PC-9 (cell line): ENCODE results near the gene SV2C. TPM values are rescaled to one million over a fixed set of nuclear protein-coding genes. Genes with fewer than 3 reads are reported as not detected.
"Not testable (repeated sequence)": the region's sequence is repeated elsewhere in the genome, so short reads cannot be mapped to it uniquely, and the experiment has no call there.

ENCODE experiments used
- BruUV-seq: library from RNA; stranded (reverse); fragments of 400-500 nt; replicated peaks from 2 replicates; lab custom pipeline; 2021; lab: Mats Ljungman, UMichigan
- CTCF ChIA-PET: fragments of 300-600 bp; sonication (Branson Sonifier 250); formaldehyde crosslinking; loops from one replicate; lab custom pipeline; 2022; ENCODE audit warnings: antibody characterized with exemption; lab: Charles Lee
- POLR2A ChIA-PET: fragments of 300-600 bp; sonication (Branson Sonifier 250); formaldehyde crosslinking; loops from one replicate; lab custom pipeline; 2022; ENCODE audit warnings: antibody characterized with exemption; ENCODE audit not compliant: unreplicated experiment; lab: Charles Lee
- DNase-seq, 2 experiments: peaks; one replicate each; pipeline versions ENCODE4 v3.0.0 to v3.0.0-alpha.2; 2015 to 2022; ENCODE audit warnings: mixed read lengths in 1 of 2
- H2AFZ ChIP-seq: fragments of 200-600 bp; sonication (generic); 2 replicates; pipeline ENCODE4 v1.8.1; 2017; ENCODE audit warnings: antibody characterized with exemption
- H3F3A ChIP-seq: fragments of 200-600 bp; sonication (generic); 2 replicates; pipeline ENCODE4 v1.8.1; 2017; ENCODE audit warnings: antibody characterized with exemption, mild to moderate bottlenecking, low read depth; ENCODE audit not compliant: insufficient read depth
- H3K27ac ChIP-seq: fragments of 200-600 bp; sonication (generic); 2 replicates; pipeline ENCODE4 v1.6.1; 2016; ENCODE audit warnings: mixed run types
- H3K27me3 ChIP-seq: fragments of 200-600 bp; sonication (generic); 2 replicates; pipeline ENCODE4 v1.6.1; 2016; ENCODE audit warnings: low read depth, mixed run types; ENCODE audit not compliant: insufficient read depth
- H3K36me3 ChIP-seq: fragments of 200-600 bp; sonication (generic); 2 replicates; pipeline ENCODE4 v1.6.1; 2016; ENCODE audit warnings: low read depth, mixed run types
- H3K4me1 ChIP-seq: fragments of 200-600 bp; sonication (generic); replicated peaks from 2 replicates; pipeline ENCODE4 v1.6.1; 2016; ENCODE audit warnings: mixed run types; ENCODE audit not compliant: insufficient read depth
- H3K4me2 ChIP-seq: fragments of 200-600 bp; sonication (generic); 2 replicates; pipeline ENCODE4 v1.6.1; 2017; ENCODE audit warnings: mixed run types
- H3K4me3 ChIP-seq: fragments of 200-600 bp; sonication (generic); 2 replicates; pipeline ENCODE4 v1.6.1; 2016; ENCODE audit warnings: mixed run types
- H3K79me2 ChIP-seq: fragments of 200-600 bp; sonication (generic); 2 replicates; pipeline ENCODE4 v1.6.1; 2017; ENCODE audit warnings: low read depth, mixed run types
- H3K9me2 ChIP-seq: fragments of 200-600 bp; sonication (generic); 2 replicates; pipeline ENCODE4 v1.8.1; 2017; ENCODE audit warnings: mild to moderate bottlenecking; ENCODE audit not compliant: insufficient read depth
- H3K9me3 ChIP-seq: fragments of 200-600 bp; sonication (generic); 2 replicates; pipeline ENCODE4 v1.8.1; 2016; ENCODE audit warnings: low read depth; ENCODE audit not compliant: insufficient read depth
- H4K20me1 ChIP-seq: fragments of 200-600 bp; sonication (generic); 2 replicates; pipeline ENCODE4 v1.8.1; 2017; ENCODE audit not compliant: insufficient read depth
- CTCF ChIP-seq: fragments of 200-600 bp; sonication (generic); conservative IDR thresholded peaks from 2 replicates; pipeline ENCODE4 v1.6.1; 2017; ENCODE audit warnings: mixed run types, antibody characterized with exemption, mild to moderate bottlenecking, moderate library complexity
- EZH2 ChIP-seq: fragments of 200-600 bp; sonication (generic); IDR thresholded peaks from 2 replicates; pipeline ENCODE4 v1.8.0; 2017; ENCODE audit warnings: antibody characterized with exemption, low read depth
- intact Hi-C: fragments of 100-400 bp; cut with micrococcal nuclease; formaldehyde crosslinking; loops from one replicate; pipeline ENCODE4 v1.10.0; 2022; ENCODE audit not compliant: unreplicated experiment
- total RNA-seq: library from RNA; stranded (reverse); gene quantifications from 2 replicates; pipeline ENCODE4 v1.2.3, GENCODE V29; 2021

Gene SV2C
- total RNA-seq, 1 experiment from 2014 or later: not detected

- H3K27ac ChIP-seq: no peak overlapping the region
- H3F3A ChIP-seq: no peaks in the 10 kb centered on the region
- no peaks in the 10 kb centered on the region for H3K9me3 ChIP-seq
- no peaks in the 10 kb centered on the region for H3K36me3 ChIP-seq
- intact Hi-C loops: no loop called here
- no peaks in the 10 kb centered on the region for H3K9me2 ChIP-seq
- DNase-seq: no peak
- H3K27me3 ChIP-seq: peaks cover 26% of the 10 kb centered on the region; the same call in 1 of the 2 replicates
- ChIA-PET POLR2A (no interaction called here), CTCF (interaction anchor here (0.5 kb wide), 1 partner anchor 120 kb away, joined by 7 read pairs; no protein-coding TSS in a partner anchor)
- no peaks in the 10 kb centered on the region for H4K20me1 ChIP-seq
- no TSS peak for BruUV-seq
- no peak overlapping the region for H3K4me3 ChIP-seq
- no peaks in the 10 kb centered on the region for H3K4me1 ChIP-seq
- TF ChIP-seq CTCF: no peak
- TF ChIP-seq EZH2: no peak
- no peak overlapping the region for H2AFZ ChIP-seq
- H3K4me2 ChIP-seq: no peak overlapping the region
- no peaks in the 10 kb centered on the region for H3K79me2 ChIP-seq
Observed at GRCh38 chr5:76236684-76237083, 153.5 kb downstream of the SV2C start.

- CTCF ChIA-PET: no interaction called here
- Histone ChIP-seq H3F3A (no peaks in the 10 kb centered on the region), H3K36me3 (no peaks in the 10 kb centered on the region), H3K27ac (no peak overlapping the region), H3K4me1 (no peaks in the 10 kb centered on the region), H3K4me3 (no peak overlapping the region), H3K79me2 (no peaks in the 10 kb centered on the region), H3K4me2 (no peak overlapping the region), H3K9me2 (no peaks in the 10 kb centered on the region), H2AFZ (no peak overlapping the region), H3K9me3 (no peaks in the 10 kb centered on the region), H3K27me3 (peaks cover 38% of the 10 kb centered on the region; the same call in 1 of the 2 replicates), H4K20me1 (no peaks in the 10 kb centered on the region)
- no TSS peak for BruUV-seq
- intact Hi-C loops: no loop called here
- TF ChIP-seq CTCF: no peak
- no peak for TF ChIP-seq EZH2
- POLR2A ChIA-PET: no interaction called here
- DNase-seq: no peak
Observed at GRCh38 chr5:76240336-76240735, 157.2 kb downstream of the SV2C start.

GRCh38 chr5:76242155-76242554 lies 159.0 kb downstream of the SV2C start:
- H3K4me1 ChIP-seq, H3K36me3 ChIP-seq, H3K27ac ChIP-seq, DNase-seq, POLR2A ChIA-PET, H3K4me3 ChIP-seq, H3K79me2 ChIP-seq, H3F3A ChIP-seq, H3K4me2 ChIP-seq, BruUV-seq, H3K9me2 ChIP-seq, intact Hi-C loops, H4K20me1 ChIP-seq, CTCF ChIA-PET, H3K9me3 ChIP-seq, H2AFZ ChIP-seq: not testable (repeated sequence)
- H3K27me3 ChIP-seq: peaks cover 37% of the 10 kb centered on the region; the same call in 1 of the 2 replicates

- H3K4me3 ChIP-seq: no peak overlapping the region
- H3K4me2 ChIP-seq: no peak overlapping the region
- no peak overlapping the region for H3K27ac ChIP-seq
- no peaks in the 10 kb centered on the region for H3K79me2 ChIP-seq
- no peaks in the 10 kb centered on the region for H3F3A ChIP-seq
- BruUV-seq: no TSS peak
- H4K20me1 ChIP-seq: no peaks in the 10 kb centered on the region
- H3K27me3 ChIP-seq: peaks cover 26% of the 10 kb centered on the region; the same call in 1 of the 2 replicates
- POLR2A ChIA-PET: no interaction called here
- H3K4me1 ChIP-seq: no peaks in the 10 kb centered on the region
- intact Hi-C loops: no loop called here
- no peaks in the 10 kb centered on the region for H3K9me3 ChIP-seq
- H3K36me3 ChIP-seq: no peaks in the 10 kb centered on the region
- CTCF ChIA-PET: no interaction called here
- TF ChIP-seq CTCF (no peak), EZH2 (no peak)
- no peaks in the 10 kb centered on the region for H3K9me2 ChIP-seq
- DNase-seq: no peak
- no peak overlapping the region for H2AFZ ChIP-seq
Observed at GRCh38 chr5:76245590-76245989, 162.4 kb downstream of the SV2C start.
